Measurements from ENCODE around the gene SERPINA5.

- TF ChIP-seq POLR2AphosphoS5 (IDR thresholded peaks at IDR 0.05; ENCODE audit: low read depth, low read length) (no peak), POLR2A (IDR thresholded peaks at IDR 0.05; ENCODE audit: low read depth, low read length) (no peak)
Measured at GRCh38 chr14:94635154-94635553, 53.9 kb downstream of the SERPINA5 start.

Data from GM12891 (cell line).